ENCODE results near the gene STX8.
"Not testable (repeated sequence)": the region's sequence is repeated elsewhere in the genome, so short reads cannot be mapped to it uniquely, and the experiment has no call there.

Gene STX8

GRCh38 chr17:9575381-9576101, at the start of gene STX8:
Gene STX8, minus strand, starts transcription at chr17:9575820. Its CDS starts 12 bp downstream, at chr17:9575808.
- DNase-seq: no peak

- no peak for DNase-seq
These were observed 47.3 kb upstream of the STX8 start for GRCh38 chr17:9622961-9623360.

- DNase-seq: no peak
These were observed 39.9 kb upstream of the STX8 start for GRCh38 chr17:9615486-9615885.

GRCh38 chr17:9612006-9612405, 36.4 kb upstream of the STX8 start:
- no peak for DNase-seq

- no peak for DNase-seq
These were observed 35.9 kb upstream of the STX8 start for GRCh38 chr17:9611557-9611956.

- DNase-seq: not testable (repeated sequence)
These were observed 31.4 kb upstream of the STX8 start for GRCh38 chr17:9607058-9607457.

GRCh38 chr17:9606453-9606852, 30.8 kb upstream of the STX8 start:
- no peak for DNase-seq

- not testable (repeated sequence) for DNase-seq
These were observed 29.0 kb upstream of the STX8 start for GRCh38 chr17:9604583-9604982.

- DNase-seq: no peak
These were observed 23.0 kb upstream of the STX8 start for GRCh38 chr17:9598661-9599060.

- not testable (repeated sequence) for DNase-seq
These were observed 22.0 kb upstream of the STX8 start for GRCh38 chr17:9597638-9598037.

- DNase-seq: no peak
These were observed 18.4 kb upstream of the STX8 start for GRCh38 chr17:9594065-9594464.

- no peak for DNase-seq
These were observed 12.5 kb upstream of the STX8 start for GRCh38 chr17:9587969-9588656.

- no peak for DNase-seq
These were observed 1.7 kb upstream of the STX8 start for GRCh38 chr17:9577373-9577709.

- no peak for DNase-seq
These were observed 1.1 kb upstream of the STX8 start, which contains the start of gene CFAP52 for GRCh38 chr17:9576521-9577372. Gene CFAP52, plus strand, starts transcription at chr17:9576642. Its CDS starts 54 bp downstream, at chr17:9576696.

GRCh38 chr17:9571201-9571600, 4.4 kb downstream of the STX8 start:
- no peak for DNase-seq

GRCh38 chr17:9568957-9569588, 6.5 kb downstream of the STX8 start:
- no peak for DNase-seq

- no peak for DNase-seq
These were observed 7.6 kb downstream of the STX8 start for GRCh38 chr17:9568004-9568403.

GRCh38 chr17:9566739-9567138, 8.9 kb downstream of the STX8 start:
- DNase-seq: not testable (repeated sequence)

GRCh38 chr17:9566067-9566466, 9.6 kb downstream of the STX8 start:
- no peak for DNase-seq

- no peak for DNase-seq
These were observed 11.5 kb downstream of the STX8 start for GRCh38 chr17:9564104-9564503.

- DNase-seq: no peak
These were observed 17.8 kb downstream of the STX8 start for GRCh38 chr17:9557857-9558256.

GRCh38 chr17:9557161-9557755, 18.4 kb downstream of the STX8 start:
- DNase-seq: no peak

- DNase-seq: not testable (repeated sequence)
These were observed 20.9 kb downstream of the STX8 start for GRCh38 chr17:9554715-9555114.
